Hepatocyte (in vitro differentiated cells): ENCODE results near the gene VRK1.

Source experiments
- EZH2phosphoT487 ChIP-seq: fragments of 200-600 bp; sonication (generic); IDR thresholded peaks from one replicate; pipeline ENCODE4 v1.6.1; 2018; ENCODE audit warnings: antibody characterized with exemption, mild to moderate bottlenecking, low read depth, moderate library complexity; ENCODE audit not compliant: unreplicated experiment, severe bottlenecking
- TF ChIP-seq, protein P1 (sequence below): fragments of 200-600 bp; sonication (generic); IDR thresholded peaks from 2 replicates; pipeline ENCODE4 v1.5.1; 2016; ENCODE audit warnings: antibody characterized with exemption, mild to moderate bottlenecking; ENCODE audit not compliant: poor library complexity

DNA sequence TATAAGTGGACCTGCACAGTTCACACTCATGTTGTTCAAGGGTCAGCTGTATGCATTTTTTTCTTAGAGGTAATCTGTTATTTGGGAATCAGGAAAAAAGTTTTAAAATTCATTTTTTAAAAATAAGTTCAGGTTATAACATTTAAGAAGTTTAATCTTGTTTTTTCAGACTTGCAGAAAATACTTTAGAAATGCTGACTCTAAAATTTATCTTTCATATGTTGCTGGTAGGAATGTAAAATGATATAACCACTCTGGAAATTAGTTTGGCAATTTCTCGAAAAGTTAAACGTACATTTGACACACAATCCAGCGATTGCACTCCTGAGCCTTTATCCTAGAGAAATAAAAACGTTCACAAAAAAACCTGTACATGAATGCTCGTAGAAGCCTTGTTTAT lies 4.7 kb downstream of the VRK1 start:
- TF ChIP-seq, protein P1, sequence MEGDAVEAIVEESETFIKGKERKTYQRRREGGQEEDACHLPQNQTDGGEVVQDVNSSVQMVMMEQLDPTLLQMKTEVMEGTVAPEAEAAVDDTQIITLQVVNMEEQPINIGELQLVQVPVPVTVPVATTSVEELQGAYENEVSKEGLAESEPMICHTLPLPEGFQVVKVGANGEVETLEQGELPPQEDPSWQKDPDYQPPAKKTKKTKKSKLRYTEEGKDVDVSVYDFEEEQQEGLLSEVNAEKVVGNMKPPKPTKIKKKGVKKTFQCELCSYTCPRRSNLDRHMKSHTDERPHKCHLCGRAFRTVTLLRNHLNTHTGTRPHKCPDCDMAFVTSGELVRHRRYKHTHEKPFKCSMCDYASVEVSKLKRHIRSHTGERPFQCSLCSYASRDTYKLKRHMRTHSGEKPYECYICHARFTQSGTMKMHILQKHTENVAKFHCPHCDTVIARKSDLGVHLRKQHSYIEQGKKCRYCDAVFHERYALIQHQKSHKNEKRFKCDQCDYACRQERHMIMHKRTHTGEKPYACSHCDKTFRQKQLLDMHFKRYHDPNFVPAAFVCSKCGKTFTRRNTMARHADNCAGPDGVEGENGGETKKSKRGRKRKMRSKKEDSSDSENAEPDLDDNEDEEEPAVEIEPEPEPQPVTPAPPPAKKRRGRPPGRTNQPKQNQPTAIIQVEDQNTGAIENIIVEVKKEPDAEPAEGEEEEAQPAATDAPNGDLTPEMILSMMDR = no peak
- no peak for TF ChIP-seq EZH2phosphoT487
